HG02885 (cell line): ENCODE data around the gene DMRT3.
"Not testable (repeated sequence)": the region's sequence is repeated elsewhere in the genome, so short reads cannot be mapped to it uniquely, and the experiment has no call there.

Source experiments
- ATAC-seq: cut with Tn5 transposase; IDR thresholded peaks from one replicate; pipeline ENCODE4 v1.9.1; 2021; ENCODE audit warnings: mild to moderate bottlenecking; ENCODE audit not compliant: unreplicated experiment, poor library complexity

The DMRT3 gene

GRCh38 chr9:995192-995591 is 18.7 kb downstream of the DMRT3 start:
- ATAC-seq, result no peak

GRCh38 chr9:995781-996180 is 19.3 kb downstream of the DMRT3 start:
- no peak for ATAC-seq

GRCh38 chr9:998299-999110 is 22.1 kb downstream of the DMRT3 start:
- ATAC-seq, result not testable (repeated sequence)

- no peak for ATAC-seq
Measured at GRCh38 chr9:1001838-1002237, 25.4 kb downstream of the DMRT3 start.

GRCh38 chr9:1002678-1003077 is 26.2 kb downstream of the DMRT3 start:
- ATAC-seq, result no peak

GRCh38 chr9:1005043-1005667 is 28.7 kb downstream of the DMRT3 start:
- peak; percentile 60 for ATAC-seq

GRCh38 chr9:1007312-1007711 is 30.9 kb downstream of the DMRT3 start:
- ATAC-seq, result no peak

GRCh38 chr9:1008216-1008615 is 31.8 kb downstream of the DMRT3 start:
- no peak for ATAC-seq

GRCh38 chr9:1009101-1009707 is 32.7 kb downstream of the DMRT3 start:
- ATAC-seq, result peak; percentile 95

GRCh38 chr9:1013021-1013420 is 36.6 kb downstream of the DMRT3 start:
- no peak for ATAC-seq

- no peak for ATAC-seq
Measured at GRCh38 chr9:1014225-1014624, 37.8 kb downstream of the DMRT3 start.

GRCh38 chr9:1014640-1015039 is 38.2 kb downstream of the DMRT3 start:
- no peak for ATAC-seq

GRCh38 chr9:1018121-1018520 is 41.7 kb downstream of the DMRT3 start:
- ATAC-seq, result peak; percentile 47

- ATAC-seq, result no peak
Measured at GRCh38 chr9:1024112-1024511, 47.7 kb downstream of the DMRT3 start.

- no peak for ATAC-seq
Measured at GRCh38 chr9:1025131-1025530, 48.7 kb downstream of the DMRT3 start.

GRCh38 chr9:1026219-1026618 is 49.8 kb downstream of the DMRT3 start:
- ATAC-seq, result no peak

GRCh38 chr9:1028501-1029190 is 52.2 kb downstream of the DMRT3 start:
- no peak for ATAC-seq

GRCh38 chr9:1031951-1032601 is 55.6 kb downstream of the DMRT3 start:
- ATAC-seq, result no peak

GRCh38 chr9:1034271-1034670 is 57.8 kb downstream of the DMRT3 start:
- no peak for ATAC-seq

- no peak for ATAC-seq
Measured at GRCh38 chr9:1039589-1039988, 63.1 kb downstream of the DMRT3 start.
